Spinal cord (tissue), 10 donors: Measurements from ENCODE around the gene PRKN. TPM values are rescaled to one million over a fixed set of nuclear protein-coding genes. Genes with fewer than 3 reads are reported as not detected.

Source experiments
- DNase-seq, 6 donors: peaks; one replicate each; pipeline versions ENCODE4 v3.0.0 to v3.0.0-alpha.2; 2013 to 2015; ENCODE audit warnings: low spot score in 6 of 6, low read depth in 4 of 6
- H3K27ac ChIP-seq: one replicate; pipeline ENCODE4 v1.5.1; 2013; ENCODE audit warnings: low read depth, low read length, control low read depth
- H3K27me3 ChIP-seq: one replicate; pipeline ENCODE4 v1.6.1; 2013; ENCODE audit warnings: low read length; ENCODE audit not compliant: control insufficient read depth, insufficient read depth
- H3K36me3 ChIP-seq: one replicate; pipeline ENCODE4 v1.6.1; 2013; ENCODE audit warnings: low read length; ENCODE audit not compliant: control insufficient read depth, insufficient read depth
- H3K4me1 ChIP-seq: one replicate; pipeline ENCODE4 v1.6.1; 2013; ENCODE audit warnings: low read length; ENCODE audit not compliant: control insufficient read depth, insufficient read depth
- H3K4me3 ChIP-seq: one replicate; pipeline ENCODE4 v1.5.1; 2013; ENCODE audit warnings: low read depth, low read length, control low read depth
- H3K9me3 ChIP-seq: one replicate; pipeline ENCODE4 v1.6.1; 2013; ENCODE audit warnings: low read length; ENCODE audit not compliant: control insufficient read depth, insufficient read depth
- WGBS: methylation state at CpG from one replicate; pipeline ENCODE4 v1.1.5; 2013; ENCODE audit warnings: missing lambda C conversion rate; ENCODE audit not compliant: insufficient coverage; 5-methylcytosine and 5-hydroxymethylcytosine counted together
- polyA plus RNA-seq, 2 donors: library from polyadenylated mRNA; unstranded; fragments of 120-200 nt; gene quantifications; one replicate each; pipeline ENCODE4 v1.2.1, GENCODE V29; 2013; ENCODE audit not compliant: insufficient read length in 2 of 2
- total RNA-seq, 2 donors: library from RNA; depleted of rRNA in 1 of 2; stranded (reverse); fragments of 120-200 nt in 1 of 2; fragments of >200 nt in 1 of 2; gene quantifications; one replicate each; pipeline versions ENCODE4 v1.2.3 to v1.2.4, GENCODE V29; 2013 to 2014
- donor health status: healthy.

Gene PRKN
- total and polyA plus RNA-seq, 4 donors = 7.4 to 9.5 (median 8.4) TPM

DNA sequence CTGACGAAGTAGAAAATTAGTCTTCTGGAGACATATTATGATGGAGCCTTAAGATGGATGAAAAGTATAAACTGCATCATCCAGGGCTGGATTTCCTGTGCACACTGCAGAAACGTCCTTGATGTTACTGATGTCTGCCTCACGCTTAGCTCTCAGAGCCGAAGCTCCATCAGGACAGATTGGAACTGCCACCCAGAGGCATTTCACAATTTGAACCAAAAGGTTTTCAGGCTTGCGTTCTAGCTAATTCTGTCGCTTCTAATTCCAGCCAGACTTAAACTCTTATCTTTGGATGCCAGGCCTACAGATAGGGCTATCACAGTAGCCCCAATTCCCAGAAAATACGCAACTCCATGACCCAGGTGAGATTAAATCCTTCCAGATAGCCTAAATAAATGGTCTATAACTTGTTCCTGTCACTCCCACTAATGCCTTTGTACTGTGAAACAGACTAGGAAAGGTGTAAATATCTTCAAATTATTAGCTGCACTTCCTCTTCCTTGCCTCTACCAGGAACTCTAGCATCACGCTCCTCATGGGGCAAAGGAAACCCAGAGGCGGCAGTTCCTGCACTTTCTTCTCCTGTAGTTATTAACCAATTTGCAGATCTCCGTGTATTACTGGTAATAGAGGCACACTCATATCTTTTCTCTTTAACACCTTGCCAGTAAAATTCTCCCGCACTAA lies 634.6 kb downstream of the PRKN start:
- 88% methylated on average over 7 of the region's 11 CpGs for WGBS
- no peaks in the 10 kb centered on the region for H3K4me1 ChIP-seq
- DNase-seq = peak in 1 of 6 donors; percentile 17
- no peaks in the 10 kb centered on the region for H3K36me3 ChIP-seq
- H3K4me3 ChIP-seq = no peak overlapping the region
- no peaks in the 10 kb centered on the region for H3K9me3 ChIP-seq
- no peak overlapping the region for H3K27ac ChIP-seq
- H3K27me3 ChIP-seq = no peaks in the 10 kb centered on the region

DNA sequence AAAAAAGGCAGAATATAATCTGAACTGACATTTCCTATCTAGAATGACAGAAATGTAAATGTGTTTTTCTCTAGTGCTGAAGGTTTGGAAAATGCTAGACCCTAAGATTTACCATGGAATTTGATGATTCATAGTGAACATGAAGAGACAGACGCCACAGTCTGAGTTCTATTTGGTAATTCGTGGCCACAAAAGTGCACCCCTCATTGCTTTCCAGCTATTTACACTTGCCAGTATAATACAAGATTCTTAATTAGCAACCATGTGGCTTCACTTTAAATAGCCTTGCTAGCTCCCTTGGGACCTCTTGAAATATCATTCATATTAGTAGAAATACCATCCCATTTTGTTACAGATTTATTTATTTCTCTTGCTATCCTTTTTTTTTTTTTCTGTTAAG lies 636.8 kb downstream of the PRKN start:
- Histone ChIP-seq H3K27me3 (no peaks in the 10 kb centered on the region), H3K9me3 (no peaks in the 10 kb centered on the region), H3K4me3 (no peak overlapping the region), H3K27ac (no peak overlapping the region), H3K4me1 (no peaks in the 10 kb centered on the region), H3K36me3 (no peaks in the 10 kb centered on the region)
- peak in 1 of 6 donors; percentile 26 for DNase-seq
- WGBS = 45% methylated on average over 2 of the region's 2 CpGs

DNA sequence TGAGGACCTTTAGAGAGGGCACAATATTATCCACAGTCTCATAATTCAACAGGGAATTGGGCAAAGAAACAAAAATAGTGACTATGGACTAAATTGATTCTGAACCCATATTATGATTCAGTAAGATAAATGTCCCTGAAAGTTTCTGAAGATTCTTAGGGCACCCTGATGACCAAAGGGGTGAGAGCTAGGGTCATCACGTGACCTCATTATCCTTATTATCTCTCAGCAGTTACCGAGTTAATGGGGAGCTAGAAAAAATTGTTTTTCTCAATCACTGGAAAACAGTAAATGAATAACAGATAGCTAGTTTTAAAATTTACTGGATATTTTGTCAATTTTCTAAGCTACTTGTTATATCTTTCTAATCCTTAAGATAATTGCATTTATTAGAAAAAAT lies 639.5 kb downstream of the PRKN start:
- no peaks in the 10 kb centered on the region for H3K36me3 ChIP-seq
- no peak for DNase-seq
- H3K27ac ChIP-seq = no peak overlapping the region
- no CpG with 5 or more reads among the region's 2 CpGs for WGBS
- H3K27me3 ChIP-seq = no peaks in the 10 kb centered on the region
- H3K4me1 ChIP-seq = no peaks in the 10 kb centered on the region
- no peak overlapping the region for H3K4me3 ChIP-seq
- H3K9me3 ChIP-seq = no peaks in the 10 kb centered on the region

DNA sequence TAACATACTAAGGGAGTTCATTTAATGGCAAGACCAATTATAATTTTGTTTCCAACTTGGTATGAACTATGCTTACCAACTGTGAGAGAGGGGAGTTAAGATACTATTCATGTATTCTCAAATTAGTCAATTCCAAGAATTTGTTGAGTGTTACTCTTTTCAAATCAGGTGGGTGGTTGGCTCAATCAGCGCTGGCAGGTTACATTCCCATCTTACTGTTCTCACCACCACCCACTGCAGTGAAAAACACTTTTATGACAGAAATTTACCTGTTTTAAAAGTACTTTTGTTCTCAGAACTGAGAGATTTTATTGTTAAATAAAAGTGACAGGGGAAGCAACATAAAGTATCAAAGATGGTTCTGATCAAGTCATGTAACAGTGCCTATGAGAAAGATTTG lies 642.0 kb downstream of the PRKN start:
- Histone ChIP-seq H3K9me3 (peaks cover 2% of the 10 kb centered on the region), H3K4me1 (no peaks in the 10 kb centered on the region), H3K36me3 (no peaks in the 10 kb centered on the region), H3K4me3 (no peak overlapping the region), H3K27me3 (no peaks in the 10 kb centered on the region), H3K27ac (no peak overlapping the region)
- DNase-seq = no peak
- no CpG with 5 or more reads among the region's 1 CpG for WGBS

DNA sequence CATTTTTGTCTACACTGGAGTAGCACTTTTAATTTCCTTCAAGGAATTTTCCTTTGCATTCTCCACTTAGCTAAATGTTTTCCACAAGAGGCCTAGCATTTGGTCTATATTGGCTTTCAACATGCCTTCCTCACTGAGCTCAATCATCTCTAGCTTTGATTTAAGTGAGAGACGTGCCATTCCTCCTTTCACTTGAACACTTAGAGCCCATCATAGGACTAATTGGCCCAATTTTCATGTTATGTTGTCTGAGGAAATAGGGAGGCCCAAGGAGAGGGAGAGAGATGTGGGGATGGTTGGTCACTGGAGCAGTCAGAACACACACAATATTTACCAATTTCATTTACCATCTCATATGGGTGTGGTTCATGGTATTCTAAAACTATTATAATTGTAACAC lies 645.0 kb downstream of the PRKN start:
- no peaks in the 10 kb centered on the region for H3K4me1 ChIP-seq
- peaks cover 2% of the 10 kb centered on the region for H3K9me3 ChIP-seq
- no peak overlapping the region for H3K4me3 ChIP-seq
- no peaks in the 10 kb centered on the region for H3K27me3 ChIP-seq
- no peaks in the 10 kb centered on the region for H3K36me3 ChIP-seq
- H3K27ac ChIP-seq = no peak overlapping the region
- WGBS = no CpG with 5 or more reads among the region's 1 CpG
- no peak for DNase-seq

DNA sequence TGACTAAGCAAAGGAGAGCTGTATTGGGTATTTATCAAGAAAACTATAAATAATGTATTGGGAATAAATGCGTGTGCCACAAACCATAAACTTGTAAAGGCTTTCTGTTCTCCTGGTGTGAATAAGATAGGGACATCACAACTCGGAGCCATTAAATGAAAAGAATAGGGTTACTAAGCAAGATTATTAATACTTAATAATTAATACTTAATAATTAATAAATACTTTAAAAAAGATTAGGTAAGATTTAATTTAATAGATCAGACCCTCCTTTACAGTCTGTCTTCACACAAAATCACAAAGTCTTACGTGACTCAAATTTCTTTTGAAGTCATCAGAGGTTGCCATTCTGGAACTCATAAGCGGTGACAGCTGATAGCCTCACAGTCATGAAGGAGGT lies 648.9 kb downstream of the PRKN start:
- WGBS = no CpG with 5 or more reads among the region's 4 CpGs
- DNase-seq = no peak
- Histone ChIP-seq H3K27me3 (no peaks in the 10 kb centered on the region), H3K27ac (no peak overlapping the region), H3K36me3 (no peaks in the 10 kb centered on the region), H3K4me1 (no peaks in the 10 kb centered on the region), H3K9me3 (peaks cover 2% of the 10 kb centered on the region), H3K4me3 (no peak overlapping the region)

DNA sequence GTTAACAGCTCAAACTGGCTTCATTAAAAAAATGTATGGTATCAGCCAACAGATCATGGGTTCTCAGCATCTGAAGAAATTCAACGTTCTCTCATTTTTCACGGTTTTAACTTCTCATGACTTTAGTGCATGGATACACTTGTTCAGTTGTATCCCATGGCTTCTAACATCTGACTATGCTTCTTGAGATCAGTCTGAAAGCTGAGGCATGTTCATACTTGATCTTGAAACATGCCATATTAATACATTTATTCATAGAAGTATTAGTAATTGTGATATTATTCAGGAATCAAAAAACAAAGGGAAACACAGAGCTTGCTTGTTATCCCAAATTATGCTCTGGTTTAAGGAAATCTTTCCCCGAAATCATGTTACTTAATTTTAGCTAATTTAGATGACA lies 649.4 kb downstream of the PRKN start:
- Histone ChIP-seq H3K27ac (no peak overlapping the region), H3K27me3 (no peaks in the 10 kb centered on the region), H3K36me3 (no peaks in the 10 kb centered on the region), H3K9me3 (peaks cover 2% of the 10 kb centered on the region), H3K4me1 (no peaks in the 10 kb centered on the region), H3K4me3 (no peak overlapping the region)
- 85% methylated on average over 2 of the region's 3 CpGs for whole genome bisulfite sequencing
- no peak for DNase-seq

DNA sequence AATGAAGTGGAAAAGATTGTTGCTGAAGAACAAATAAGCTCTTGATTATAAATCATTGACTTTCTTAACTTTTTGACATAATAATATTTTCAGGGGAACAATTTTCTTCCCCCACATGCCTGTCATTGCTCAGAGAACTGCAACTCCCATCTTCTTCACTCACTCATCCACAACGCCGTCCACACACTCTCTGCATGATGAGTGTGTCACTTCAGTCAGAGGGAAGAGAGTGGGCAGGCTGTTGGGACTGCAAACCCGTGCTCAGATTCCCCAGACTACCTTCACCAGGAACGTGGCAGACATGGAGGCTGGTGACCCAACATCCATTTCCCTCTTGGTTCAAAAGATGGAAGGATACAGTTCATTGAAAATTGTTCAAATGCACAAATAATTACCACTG lies 650.8 kb downstream of the PRKN start:
- DNase-seq = no peak
- peaks cover under 1% of the 10 kb centered on the region for H3K9me3 ChIP-seq
- H3K4me1 ChIP-seq = no peaks in the 10 kb centered on the region
- no peak overlapping the region for H3K4me3 ChIP-seq
- no peaks in the 10 kb centered on the region for H3K27me3 ChIP-seq
- H3K36me3 ChIP-seq = no peaks in the 10 kb centered on the region
- WGBS = no CpG with 5 or more reads among the region's 4 CpGs
- no peak overlapping the region for H3K27ac ChIP-seq

DNA sequence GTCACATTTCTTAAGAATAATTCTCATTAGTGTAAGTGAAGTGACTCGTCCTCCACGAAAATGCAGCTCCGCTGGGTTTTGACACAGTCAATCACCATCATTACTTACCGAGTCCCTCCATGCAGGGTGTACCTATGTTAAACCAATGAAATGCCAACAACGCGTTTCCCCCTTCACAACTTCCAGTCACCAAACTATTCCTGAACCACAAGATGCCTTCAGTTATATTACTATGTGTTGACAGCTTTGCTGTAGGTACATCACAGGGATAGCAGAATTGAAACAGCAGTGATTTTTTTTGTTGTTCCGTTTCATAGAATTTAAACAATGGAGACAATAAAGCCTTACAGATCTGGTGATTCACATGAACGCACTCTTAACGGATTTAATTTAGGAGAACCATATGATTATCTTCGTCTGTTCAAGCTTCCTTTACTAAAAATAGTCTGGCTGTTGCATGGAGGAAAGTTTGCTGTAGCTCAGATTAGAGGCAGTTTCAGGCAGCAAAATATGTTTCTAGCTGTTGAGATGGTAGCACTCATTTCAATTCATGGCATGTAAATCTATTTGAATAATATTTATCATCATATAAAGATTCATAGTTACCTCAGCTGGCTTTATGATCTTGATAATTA lies 652.8 kb downstream of the PRKN start:
- Histone ChIP-seq H3K4me1 (no peaks in the 10 kb centered on the region), H3K36me3 (no peaks in the 10 kb centered on the region), H3K27ac (no peak overlapping the region), H3K4me3 (no peak overlapping the region), H3K9me3 (peaks cover 1% of the 10 kb centered on the region), H3K27me3 (no peaks in the 10 kb centered on the region)
- WGBS = 100% methylated on average over 1 of the region's 10 CpGs
- peak in 1 of 6 donors; percentile 60 for DNase-seq

DNA sequence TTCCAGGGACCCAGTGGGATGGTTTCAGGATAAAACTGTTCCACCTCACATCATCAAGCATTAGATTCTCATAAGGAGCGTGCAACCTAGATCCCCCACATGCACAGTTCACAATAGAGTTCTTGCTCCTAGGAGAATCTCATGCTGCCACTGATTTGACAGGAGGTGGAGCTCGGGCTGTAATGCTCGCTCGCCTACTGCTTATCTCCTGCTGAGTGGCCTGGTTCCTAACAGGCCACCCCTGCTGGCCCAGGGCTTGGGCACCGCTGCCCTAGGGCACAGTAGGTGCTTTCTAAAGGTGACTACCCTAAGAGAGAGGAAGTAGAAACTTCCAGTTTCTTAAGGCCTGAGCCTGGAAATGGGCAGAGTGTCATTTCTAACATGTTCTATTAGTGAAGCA lies 656.9 kb downstream of the PRKN start:
- Histone ChIP-seq H3K27ac (no peak overlapping the region), H3K9me3 (peaks cover 1% of the 10 kb centered on the region), H3K27me3 (no peaks in the 10 kb centered on the region), H3K36me3 (no peaks in the 10 kb centered on the region), H3K4me1 (no peaks in the 10 kb centered on the region), H3K4me3 (no peak overlapping the region)
- 81% methylated on average over 5 of the region's 5 CpGs for WGBS
- no peak for DNase-seq
